ENCODE results near the gene TAB2. TPM values are rescaled to one million over a fixed set of nuclear protein-coding genes. Genes with fewer than 3 reads are reported as not detected.

The TAB2 gene
- total RNA-seq, 1 experiment from 2014 or later = 71.6 TPM

DNA sequence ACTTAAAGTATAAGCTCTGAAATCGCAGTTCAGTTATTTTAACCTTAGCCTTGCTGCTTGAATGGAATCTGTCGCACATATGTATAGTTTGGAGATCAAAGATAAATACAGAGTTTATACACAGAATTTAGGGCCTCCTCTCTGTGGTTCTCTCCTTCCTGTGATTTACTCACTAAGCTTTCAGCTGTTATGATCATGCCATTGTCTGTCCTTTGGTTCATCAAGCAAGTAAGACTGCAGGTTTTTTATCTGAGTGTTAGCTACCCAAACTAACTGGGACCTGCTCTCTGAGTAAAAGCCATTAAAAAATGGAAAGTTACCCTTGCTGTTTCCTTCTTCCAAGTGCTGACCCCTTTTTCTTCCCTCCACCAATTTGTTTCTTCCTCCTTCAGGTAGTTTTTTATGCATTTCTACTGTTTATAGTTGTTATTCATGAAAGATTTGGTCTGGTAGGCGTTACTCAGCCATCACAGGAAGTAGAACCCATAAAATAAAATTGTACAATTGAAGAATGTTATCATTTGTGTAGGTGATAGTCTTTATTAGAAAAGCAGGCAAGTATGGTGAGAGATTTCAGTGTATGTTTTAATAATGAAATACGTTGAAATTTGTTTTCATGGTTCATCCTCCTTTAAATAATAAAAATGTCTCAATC, 48.9 kb downstream of the TAB2 start:
- DNase-seq (ENCODE audit: low read depth) = no peak

DNA sequence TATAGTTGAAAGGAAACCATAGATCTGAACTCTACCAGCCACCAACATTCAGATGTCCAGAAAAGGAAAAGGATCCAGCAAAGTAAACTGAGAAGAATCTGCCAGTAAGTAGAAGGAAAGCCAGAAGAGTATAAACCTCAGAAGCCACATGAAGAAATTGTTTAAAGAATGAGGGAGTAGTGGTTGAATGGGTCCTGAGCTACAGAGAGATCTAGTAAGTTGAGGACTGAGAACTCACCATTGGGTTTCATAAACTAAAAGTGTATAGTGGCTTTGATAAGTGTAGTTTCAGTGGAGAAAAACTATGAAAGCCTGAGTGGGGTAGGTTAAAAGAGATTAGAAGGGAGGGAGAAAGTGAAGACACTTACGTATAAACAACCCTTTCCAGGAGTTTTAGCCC, 50.6 kb downstream of the TAB2 start:
- no peak for DNase-seq (ENCODE audit: low read depth)

- no peak for DNase-seq (ENCODE audit: low read depth)
Measured at GRCh38 chr6:149371154-149371553, 53.6 kb downstream of the TAB2 start.

DNA sequence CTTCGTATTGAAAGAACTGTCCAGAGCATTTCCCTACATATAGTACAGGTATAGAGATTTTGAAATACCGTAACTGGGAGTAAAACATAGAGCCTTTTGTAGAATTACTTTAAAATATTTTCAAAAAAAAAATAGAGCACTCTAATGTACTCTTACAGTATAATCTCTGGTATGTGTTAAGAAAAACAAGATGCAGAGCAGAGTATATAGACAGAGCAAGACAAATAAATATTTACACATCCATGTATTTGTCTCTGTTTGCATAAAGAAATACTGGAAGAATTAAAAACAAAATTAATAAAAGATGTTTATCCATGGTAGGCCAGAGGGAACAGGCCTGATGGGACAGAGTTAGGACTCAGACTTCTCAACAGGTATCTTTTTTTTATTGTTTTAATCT, 54.5 kb downstream of the TAB2 start:
- no peak for DNase-seq (ENCODE audit: low read depth)

DNA sequence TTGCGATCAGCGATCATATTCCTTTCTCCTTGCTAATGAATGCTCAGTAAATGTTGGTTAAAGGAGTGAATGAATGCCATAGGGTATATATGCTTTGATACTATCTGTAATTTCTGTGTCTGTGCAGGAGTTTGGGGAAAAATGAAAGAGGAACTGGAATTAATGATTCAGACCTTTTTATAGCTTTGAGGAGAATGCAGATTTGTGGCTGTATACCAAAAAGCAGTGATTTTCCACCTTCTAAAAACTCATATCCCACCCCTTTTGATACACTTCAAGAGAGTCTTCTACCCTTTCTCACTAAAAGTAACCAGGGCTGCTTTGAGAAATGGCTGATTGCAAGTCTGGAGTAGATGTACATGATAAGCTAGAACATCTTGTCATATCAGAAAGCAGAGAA, 56.0 kb downstream of the TAB2 start:
- DNase-seq (ENCODE audit: low read depth) = no peak

DNA sequence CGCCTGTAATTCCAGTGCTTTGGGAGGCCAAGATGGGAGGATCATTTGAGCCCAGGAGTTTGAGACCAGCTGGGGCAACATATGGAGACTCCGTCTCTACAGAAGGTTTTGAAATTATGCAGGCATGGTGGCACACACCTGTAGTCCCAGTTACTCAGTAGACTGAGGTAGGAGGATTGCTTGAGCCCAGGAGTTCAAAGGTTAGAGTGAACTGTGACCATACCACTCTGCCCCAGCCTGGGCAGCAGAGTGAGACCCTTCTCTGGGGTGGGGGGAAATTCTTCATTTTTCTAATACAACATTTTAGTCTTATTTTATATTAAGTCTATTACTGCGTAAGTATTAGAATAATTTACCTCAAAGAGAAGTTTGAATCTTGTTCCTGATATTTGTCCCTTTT, 62.5 kb downstream of the TAB2 start:
- no peak for DNase-seq (ENCODE audit: low read depth)

DNA sequence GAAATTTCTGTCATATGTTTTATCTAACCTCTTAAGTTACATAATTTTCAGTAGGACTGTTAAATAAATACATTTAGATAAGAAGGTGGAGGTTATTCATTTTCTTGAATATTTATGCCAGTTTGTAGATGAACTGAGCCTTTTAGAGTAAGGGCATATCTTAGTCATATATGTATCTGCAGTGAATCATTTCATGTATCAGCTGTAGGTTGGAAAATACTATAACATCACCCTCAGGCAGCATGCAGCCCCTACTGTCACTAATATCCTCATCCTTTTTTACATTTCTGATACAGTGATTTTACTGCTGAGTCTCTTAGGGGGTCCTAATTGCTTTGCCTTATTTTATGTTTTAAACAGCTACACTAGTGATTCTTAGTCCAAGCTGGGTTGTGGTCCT, 63.0 kb downstream of the TAB2 start:
- DNase-seq (ENCODE audit: low read depth) = no peak

GRCh38 chr6:149383371-149383770, 65.9 kb downstream of the TAB2 start:
- DNase-seq (ENCODE audit: low read depth) = no peak

DNA sequence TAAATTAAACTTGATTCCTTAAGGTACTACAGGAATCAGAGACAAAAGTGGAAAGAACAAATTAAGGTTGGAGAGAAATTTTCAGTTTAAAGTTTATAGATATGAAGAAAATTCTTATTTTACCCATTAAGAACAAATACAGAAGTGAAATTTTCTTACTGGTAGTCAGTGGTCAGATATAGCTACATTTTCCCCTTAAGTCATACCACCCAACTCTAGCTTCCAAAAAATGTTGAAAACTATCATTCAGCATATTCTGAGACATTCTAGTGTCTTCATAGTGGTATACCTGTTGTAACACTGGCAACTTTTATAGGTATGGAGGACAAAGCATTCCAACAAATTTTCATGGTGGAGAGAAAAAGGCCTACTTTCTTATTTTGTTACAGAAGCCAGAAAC, 67.0 kb downstream of the TAB2 start:
- no peak for DNase-seq (ENCODE audit: low read depth)

GRCh38 chr6:149385998-149386646, 68.6 kb downstream of the TAB2 start:
- no peak for DNase-seq (ENCODE audit: low read depth)

- no peak for DNase-seq (ENCODE audit: low read depth)
Measured at GRCh38 chr6:149387779-149388512, 70.4 kb downstream of the TAB2 start.

DNA sequence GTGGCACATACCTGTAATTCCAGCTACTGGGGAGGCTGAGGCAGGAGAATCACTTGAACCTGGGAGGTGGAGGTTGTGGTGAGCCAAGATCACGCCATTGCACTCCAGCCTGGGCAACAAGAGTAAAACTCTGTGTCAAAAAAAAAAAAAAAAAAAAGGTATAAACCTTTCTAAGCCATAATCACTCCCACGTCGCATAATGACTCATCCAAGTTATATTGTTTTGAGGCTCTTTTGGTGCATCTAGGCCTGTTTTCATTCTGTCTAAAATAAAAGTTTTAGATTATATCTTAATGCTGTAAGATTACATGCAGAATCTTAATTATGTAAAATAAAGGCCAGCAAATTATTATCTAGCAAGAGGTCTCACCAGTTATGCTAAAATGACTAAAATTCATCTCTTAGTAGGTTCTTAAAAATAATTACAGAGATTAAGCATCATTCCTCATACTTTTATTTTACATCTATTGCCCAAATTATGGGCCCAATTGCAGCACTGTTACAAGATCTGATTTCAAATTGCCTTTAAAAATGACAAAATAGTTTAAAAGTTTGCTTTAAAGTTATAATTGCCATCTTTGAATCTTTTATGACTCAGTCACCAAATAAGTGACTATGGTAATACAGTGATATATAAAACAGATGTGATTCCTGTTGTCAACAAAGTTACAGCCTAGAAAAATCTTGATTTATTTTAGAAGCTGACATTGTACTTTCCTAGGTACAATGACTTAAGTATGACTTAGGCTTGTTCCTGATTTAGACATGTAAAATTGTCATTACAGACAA, 72.2 kb downstream of the TAB2 start:
- peak; percentile 68 for DNase-seq (ENCODE audit: low read depth)

DNA sequence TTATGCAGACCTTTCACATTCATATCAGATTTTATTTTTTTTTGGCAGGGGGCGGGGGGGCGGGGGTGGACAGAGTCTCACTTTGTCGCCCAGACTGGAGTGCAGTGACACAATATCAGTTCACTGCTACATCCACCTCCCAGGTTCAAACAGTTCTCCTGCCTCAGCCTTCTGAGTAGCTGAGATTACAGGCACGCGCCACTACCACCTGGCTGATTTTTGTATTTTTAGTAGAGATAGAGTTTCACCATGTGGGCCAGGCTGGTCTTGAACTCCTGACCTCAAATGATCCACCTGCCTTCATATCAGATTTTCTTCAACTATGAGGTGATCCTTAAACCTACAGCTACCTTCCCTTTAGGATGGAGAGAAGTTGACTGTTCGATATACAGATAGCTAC, 74.6 kb downstream of the TAB2 start:
- no peak for DNase-seq (ENCODE audit: low read depth)

DNA sequence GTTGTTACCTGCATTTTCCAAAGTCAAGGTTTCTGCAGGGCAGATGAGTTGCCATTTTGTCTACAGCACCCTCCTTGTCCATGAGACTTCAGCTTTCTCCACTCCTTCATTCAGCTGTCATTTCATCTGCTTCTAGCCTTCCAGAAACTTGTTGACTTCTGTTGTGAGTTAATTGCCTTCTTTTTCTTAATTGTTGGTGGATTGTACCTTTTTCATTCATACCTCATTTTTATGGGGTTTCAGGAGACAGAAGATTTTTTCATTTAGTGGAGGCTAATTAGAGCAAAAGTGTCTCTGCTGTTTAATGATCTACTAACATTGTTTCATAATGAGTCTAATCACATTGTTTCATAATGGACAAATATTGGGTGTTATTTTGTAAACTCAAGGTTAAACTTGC, 75.0 kb downstream of the TAB2 start:
- DNase-seq (ENCODE audit: low read depth) = no peak

GRCh38 chr6:149393002-149393679, 75.6 kb downstream of the TAB2 start:
- peak; percentile 28 for DNase-seq (ENCODE audit: low read depth)

DNA sequence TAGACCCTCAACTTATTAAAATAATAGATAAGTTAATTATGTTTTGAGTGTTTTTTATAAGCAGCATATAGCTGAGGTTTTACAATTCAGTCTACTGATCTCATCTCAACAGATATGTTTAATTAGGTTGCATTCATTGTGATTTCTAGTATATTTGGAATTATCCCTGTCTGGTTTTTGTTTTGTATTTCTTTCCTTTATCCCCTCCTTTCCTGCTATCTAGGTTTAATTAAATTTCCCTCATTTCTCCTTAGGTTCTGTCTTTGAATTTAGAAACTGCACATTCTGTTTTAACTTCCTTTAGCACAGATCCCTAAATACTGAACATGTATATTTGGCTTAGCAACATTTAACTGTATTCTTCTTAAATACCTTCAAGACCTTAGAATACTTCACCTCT, 77.7 kb downstream of the TAB2 start:
- DNase-seq (ENCODE audit: low read depth) = no peak

GRCh38 chr6:149397384-149397783, 79.9 kb downstream of the TAB2 start:
- no peak for DNase-seq (ENCODE audit: low read depth)

DNA sequence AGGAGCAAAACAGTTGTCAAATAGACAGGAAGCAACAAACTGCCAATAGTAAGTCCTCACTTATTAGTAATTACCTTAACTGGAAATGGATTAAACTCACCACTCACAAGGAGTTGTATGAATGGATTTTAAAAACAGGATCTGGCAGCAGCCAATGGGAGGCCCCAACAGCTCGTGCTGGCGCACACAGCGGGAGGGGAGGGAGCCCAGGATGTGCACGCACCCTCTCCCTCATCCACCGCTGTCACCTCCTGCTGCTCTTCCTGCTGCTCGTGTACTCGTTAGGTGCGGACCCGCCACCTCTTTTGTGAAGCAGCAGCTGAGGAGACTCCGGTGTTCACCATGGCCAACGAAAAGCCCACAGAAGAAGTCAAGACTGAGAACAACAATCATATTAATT, 82.5 kb downstream of the TAB2 start, which contains the start of gene SUMO4:
Gene SUMO4 (plus strand): TSS at position 213 of the 400 bp plus-strand sequence. CDS start 130 bp downstream, at position 343.
- no peak for DNase-seq (ENCODE audit: low read depth)

GRCh38 chr6:149403534-149403933, 86.0 kb downstream of the TAB2 start:
- no peak for DNase-seq (ENCODE audit: low read depth)

- DNase-seq (ENCODE audit: low read depth) = no peak
Measured at GRCh38 chr6:149405823-149406765, 88.6 kb downstream of the TAB2 start.
